Measurements from ENCODE around the gene CALCOCO1. TPM values are rescaled to one million over a fixed set of nuclear protein-coding genes. Genes with fewer than 3 reads are reported as not detected.

CALCOCO1 gene
- total RNA-seq, 6 donors from 2014 or later: 147 to 605 (median 204) TPM

DNA sequence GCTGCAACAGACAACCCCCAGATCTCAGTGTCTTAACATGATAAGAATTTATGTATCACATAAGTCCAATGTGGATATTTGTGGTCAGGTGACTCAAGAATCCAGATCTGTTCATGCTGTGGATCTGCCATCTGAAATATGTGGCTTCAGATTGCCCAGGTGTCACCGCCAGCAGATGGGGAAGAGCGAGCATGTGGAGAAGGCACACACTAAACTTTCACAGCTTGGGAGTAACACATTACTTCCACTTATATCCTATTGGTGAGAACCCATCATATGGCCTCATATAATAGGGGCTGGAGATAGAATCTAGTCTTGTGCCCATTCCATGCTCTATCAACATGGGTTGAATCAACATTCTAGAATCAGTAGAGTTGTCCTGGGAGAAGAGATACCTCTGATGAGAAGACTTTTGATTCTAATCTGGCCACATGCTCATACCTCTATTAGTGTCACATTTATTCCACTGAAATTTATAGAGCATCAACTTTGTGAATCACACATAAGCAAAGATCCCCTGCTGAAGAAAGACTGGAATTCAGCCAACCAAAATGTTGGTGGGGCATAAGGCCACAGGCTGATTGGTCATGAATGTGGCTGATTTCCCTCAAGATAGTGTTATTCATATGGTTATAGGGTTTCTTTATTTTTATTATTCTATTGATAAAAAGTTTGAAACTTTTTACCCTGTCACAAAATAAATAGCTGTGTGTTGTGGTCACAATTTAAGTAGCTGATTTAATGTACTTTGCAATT is 6.0 kb upstream of the CALCOCO1 start:
- no peak for TF ChIP-seq EP300 (IDR thresholded peaks at IDR 0.05)
- TF ChIP-seq POLR2A (IDR thresholded peaks at IDR 0.05): no peak
- TF ChIP-seq POLR2AphosphoS5 (IDR thresholded peaks at IDR 0.05): no peak
- TF ChIP-seq, protein P1, sequence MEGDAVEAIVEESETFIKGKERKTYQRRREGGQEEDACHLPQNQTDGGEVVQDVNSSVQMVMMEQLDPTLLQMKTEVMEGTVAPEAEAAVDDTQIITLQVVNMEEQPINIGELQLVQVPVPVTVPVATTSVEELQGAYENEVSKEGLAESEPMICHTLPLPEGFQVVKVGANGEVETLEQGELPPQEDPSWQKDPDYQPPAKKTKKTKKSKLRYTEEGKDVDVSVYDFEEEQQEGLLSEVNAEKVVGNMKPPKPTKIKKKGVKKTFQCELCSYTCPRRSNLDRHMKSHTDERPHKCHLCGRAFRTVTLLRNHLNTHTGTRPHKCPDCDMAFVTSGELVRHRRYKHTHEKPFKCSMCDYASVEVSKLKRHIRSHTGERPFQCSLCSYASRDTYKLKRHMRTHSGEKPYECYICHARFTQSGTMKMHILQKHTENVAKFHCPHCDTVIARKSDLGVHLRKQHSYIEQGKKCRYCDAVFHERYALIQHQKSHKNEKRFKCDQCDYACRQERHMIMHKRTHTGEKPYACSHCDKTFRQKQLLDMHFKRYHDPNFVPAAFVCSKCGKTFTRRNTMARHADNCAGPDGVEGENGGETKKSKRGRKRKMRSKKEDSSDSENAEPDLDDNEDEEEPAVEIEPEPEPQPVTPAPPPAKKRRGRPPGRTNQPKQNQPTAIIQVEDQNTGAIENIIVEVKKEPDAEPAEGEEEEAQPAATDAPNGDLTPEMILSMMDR (IDR thresholded peaks at IDR 0.05): no peak
- Histone ChIP-seq H3K9me3 (no peaks in the 10 kb centered on the region), H3K27ac (no peak overlapping the region), H3K4me3 (no peak overlapping the region), H3K4me1 (peaks cover under 1 to 7% (median 3%) of the 10 kb centered on the region in 4 donors), H3K27me3 (peaks cover 0 to 11% (median under 1%) of the 10 kb centered on the region in 4 donors), H3K36me3 (no peaks in the 10 kb centered on the region)
- WGBS, 2 donors: 85 to 98% methylated on average over 2 of the region's 2 CpGs
- ATAC-seq (ENCODE audit: low FRiP score in 2 of 2) (no peak), DNase-seq (no peak)

DNA sequence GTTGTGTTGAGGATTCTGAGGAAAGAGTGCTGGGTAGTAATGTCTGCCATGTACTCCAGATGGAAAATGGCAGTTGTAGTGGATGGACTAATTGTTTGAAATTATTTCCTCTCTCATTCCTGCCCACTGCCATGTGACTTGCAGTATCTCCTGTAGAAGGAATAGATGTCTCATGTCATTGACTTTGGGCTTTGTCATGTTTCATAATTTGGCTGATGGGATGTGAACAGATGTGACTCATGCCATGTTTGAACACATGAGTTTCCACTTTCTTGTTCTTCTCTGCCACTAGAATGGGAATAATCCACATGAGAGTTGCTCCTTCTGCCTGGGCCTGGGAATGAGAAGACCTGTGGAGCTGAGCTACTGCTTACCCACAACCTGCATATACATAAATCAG is 2.4 kb upstream of the CALCOCO1 start:
- DNase-seq: no peak
- Histone ChIP-seq H3K27me3 (no peaks in the 10 kb centered on the region), H3K27ac (no peak overlapping the region), H3K36me3 (peaks cover 2 to 5% (median 3%) of the 10 kb centered on the region in 4 donors), H3K4me3 (no peak overlapping the region), H3K9me3 (no peaks in the 10 kb centered on the region), H3K4me1 (peaks cover 16 to 30% (median 25%) of the 10 kb centered on the region in 4 donors)
- TF ChIP-seq POLR2AphosphoS5 (IDR thresholded peaks at IDR 0.05): no peak
- TF ChIP-seq, protein P1 (IDR thresholded peaks at IDR 0.05): no peak
- no peak for TF ChIP-seq EP300 (IDR thresholded peaks at IDR 0.05)
- no peak for TF ChIP-seq POLR2A (IDR thresholded peaks at IDR 0.05)
- ATAC-seq (ENCODE audit: low FRiP score in 2 of 2): no peak

DNA sequence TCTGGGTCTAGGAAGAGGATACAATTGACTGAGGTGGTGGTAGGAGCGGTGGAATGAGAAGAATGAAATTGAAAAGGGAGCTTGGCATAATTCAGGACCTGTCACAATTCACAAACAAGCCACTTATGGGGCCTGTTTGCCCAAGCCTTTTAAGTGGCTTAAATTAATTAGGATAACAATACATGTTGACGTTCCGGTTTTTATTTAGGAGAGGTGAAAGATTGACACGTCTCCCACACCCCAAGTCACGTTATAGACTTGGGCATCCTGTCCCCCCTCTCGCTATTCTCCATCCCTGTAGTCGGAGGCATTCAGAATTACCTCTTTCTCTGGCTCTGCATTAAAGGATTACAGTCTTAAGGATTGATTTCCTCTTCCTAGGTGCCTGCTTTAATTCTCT is 954 bp upstream of the CALCOCO1 start:
- Histone ChIP-seq H3K4me1 (peaks cover 16 to 30% (median 25%) of the 10 kb centered on the region in 4 donors), H3K4me3 (peak overlapping the region in 3 of 4 donors; percentile 68 to 84 (median 75)), H3K9me3 (no peaks in the 10 kb centered on the region), H3K27ac (peak overlapping the region; percentile 51 to 86 (median 80)), H3K27me3 (no peaks in the 10 kb centered on the region), H3K36me3 (peaks cover 16 to 19% (median 17%) of the 10 kb centered on the region in 4 donors)
- DNase-seq (no peak), ATAC-seq (ENCODE audit: low FRiP score in 2 of 2) (no peak)
- WGBS, 2 donors: 51 to 52% methylated on average over 7 of the region's 7 CpGs
- TF ChIP-seq EP300 (IDR thresholded peaks at IDR 0.05) (no peak), POLR2AphosphoS5 (IDR thresholded peaks at IDR 0.05) (no peak), POLR2A (IDR thresholded peaks at IDR 0.05) (no peak)
- TF ChIP-seq, protein P1 (IDR thresholded peaks at IDR 0.05): no peak

- TF ChIP-seq EP300 (IDR thresholded peaks at IDR 0.05): no peak
- peak in 1 of 4 donors; percentile 27 for TF ChIP-seq POLR2A (IDR thresholded peaks at IDR 0.05)
- Histone ChIP-seq H3K4me3 (peak overlapping the region; percentile 68 to 84 (median 73)), H3K9me3 (no peaks in the 10 kb centered on the region), H3K27ac (peak overlapping the region; percentile 67 to 86 (median 78)), H3K4me1 (peaks cover 16 to 30% (median 25%) of the 10 kb centered on the region in 4 donors), H3K36me3 (peaks cover 24 to 32% (median 27%) of the 10 kb centered on the region in 4 donors), H3K27me3 (no peaks in the 10 kb centered on the region)
- WGBS, 2 donors: 3 to 8% methylated on average over 5 to 15 of the region's 15 CpGs
- ATAC-seq (ENCODE audit: low FRiP score in 2 of 2) (peak in 1 of 2 donors; percentile 17), DNase-seq (peak in 1 of 2 donors; percentile 30)
These were observed 324 bp downstream of the CALCOCO1 start for GRCh38 chr12:53726946-53727309.

DNA sequence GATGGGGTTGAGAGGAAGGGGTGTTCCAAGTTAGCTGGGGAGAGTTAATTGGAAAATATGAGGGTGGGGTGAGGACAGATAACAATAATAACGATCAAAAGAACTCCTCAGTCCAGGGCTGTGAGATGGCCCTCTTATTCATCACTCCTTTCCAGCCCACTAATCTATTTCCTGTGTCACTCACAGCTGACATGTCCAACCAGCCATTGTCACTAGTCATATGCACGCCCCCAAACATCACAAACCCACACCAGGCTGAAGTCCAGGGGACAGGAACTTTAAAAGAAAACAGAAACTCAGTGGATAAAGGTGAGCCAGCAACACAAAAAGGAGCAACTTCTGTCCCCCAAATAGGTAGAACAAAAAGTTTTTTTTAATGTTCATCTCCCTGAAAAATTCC is 911 bp downstream of the CALCOCO1 start:
- Histone ChIP-seq H3K4me1 (peaks cover 16 to 30% (median 25%) of the 10 kb centered on the region in 4 donors), H3K9me3 (no peaks in the 10 kb centered on the region), H3K27me3 (no peaks in the 10 kb centered on the region), H3K36me3 (peaks cover 29 to 38% (median 32%) of the 10 kb centered on the region in 4 donors), H3K4me3 (peak overlapping the region in 3 of 4 donors; percentile 68 to 84 (median 75)), H3K27ac (peak overlapping the region in 2 of 4 donors; percentile 22 to 85)
- WGBS, 2 donors: 16 to 22% methylated on average over 2 of the region's 2 CpGs
- ATAC-seq (ENCODE audit: low FRiP score in 2 of 2) (no peak), DNase-seq (no peak)
- TF ChIP-seq EP300 (IDR thresholded peaks at IDR 0.05) (no peak), POLR2AphosphoS5 (IDR thresholded peaks at IDR 0.05) (no peak), POLR2A (IDR thresholded peaks at IDR 0.05) (no peak)
- TF ChIP-seq, protein P1 (IDR thresholded peaks at IDR 0.05): no peak
